T-helper 2 cell treated with Interferon-gamma antibody and Interleukin-4, amounts not matched to agents 100 ng/mL and 5 ng/mL, for 36 hours (primary cell): ENCODE results near the gene IL20. TPM values are rescaled to one million over a fixed set of nuclear protein-coding genes. Genes with fewer than 3 reads are reported as not detected.

ENCODE experiments used
- intact Hi-C: fragments of 100-400 bp; cut with micrococcal nuclease; formaldehyde crosslinking; loops from one replicate; pipeline ENCODE4 v1.15.1; 2023
- total RNA-seq: library from RNA; stranded (reverse); gene quantifications from 2 replicates; pipeline ENCODE4 v1.2.3, GENCODE V29; 2022

The IL20 gene
- total RNA-seq, 1 donor from 2014 or later = not detected

DNA sequence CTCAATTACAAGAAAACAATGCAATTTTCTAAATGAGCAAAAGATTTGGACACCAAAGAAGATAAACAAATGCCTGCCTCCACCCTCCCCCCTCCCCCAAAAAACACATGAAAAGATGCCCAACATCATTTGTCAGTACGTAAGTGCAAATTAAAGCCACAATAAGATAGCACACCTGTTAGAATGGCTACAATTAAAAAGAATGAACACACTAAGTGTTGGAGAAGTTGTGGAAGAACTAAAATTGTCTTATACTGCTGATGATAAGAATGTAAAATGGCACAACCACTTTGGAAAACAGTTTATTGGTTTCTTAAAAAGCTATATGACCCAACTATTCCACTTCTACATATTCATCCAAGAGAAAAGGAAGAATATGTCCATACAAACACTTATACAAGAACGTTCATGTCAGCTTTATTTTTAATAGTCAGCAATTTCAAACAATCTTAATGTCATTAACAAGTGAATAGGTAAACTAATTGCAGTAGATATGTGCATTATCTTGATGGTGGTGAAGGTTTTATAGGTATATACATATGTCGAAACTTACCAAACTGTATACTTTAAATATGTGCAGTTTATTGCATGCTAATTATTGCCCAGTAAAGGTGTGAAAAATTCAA, 10.4 kb downstream of the IL20 start:
- intact Hi-C loops = no loop called here

DNA sequence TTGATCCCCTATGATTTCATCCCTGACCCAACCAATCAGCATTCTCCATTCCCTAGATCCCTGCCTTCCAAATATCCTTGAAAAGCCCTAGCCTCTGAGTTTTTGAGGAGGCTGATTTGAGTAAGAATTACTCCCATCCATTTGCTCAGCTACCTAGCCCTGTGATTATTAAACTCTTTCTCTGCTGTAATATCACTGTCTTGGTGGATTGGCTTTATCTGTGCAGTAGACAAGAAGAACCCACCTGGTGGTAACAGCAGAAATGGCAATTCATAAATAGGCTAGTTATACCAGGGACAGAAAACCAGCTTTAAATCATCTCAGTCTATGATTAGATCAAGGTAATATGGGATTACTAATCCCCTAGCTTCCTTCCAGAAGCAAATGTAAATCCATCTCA, 13.0 kb downstream of the IL20 start:
- intact Hi-C loops = no loop called here

DNA sequence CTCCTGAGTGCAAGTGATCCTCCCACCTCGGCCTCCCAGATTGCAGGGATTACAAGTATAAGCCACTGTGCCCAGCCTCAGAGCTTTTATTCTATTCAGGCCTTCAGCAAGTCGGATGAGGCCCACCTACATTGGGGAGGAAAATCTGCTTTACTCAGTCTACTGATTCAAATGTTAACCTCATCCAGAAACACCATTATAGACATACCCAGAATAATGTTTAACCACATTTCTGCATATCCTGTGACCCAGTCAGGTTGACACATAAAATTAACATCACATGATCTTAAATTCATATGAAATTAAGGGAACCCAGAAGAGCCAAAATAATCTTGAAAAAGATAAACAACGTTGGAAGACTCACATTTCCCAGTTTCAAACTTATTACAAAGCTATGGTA, 14.9 kb downstream of the IL20 start:
- intact Hi-C loops = no loop called here

DNA sequence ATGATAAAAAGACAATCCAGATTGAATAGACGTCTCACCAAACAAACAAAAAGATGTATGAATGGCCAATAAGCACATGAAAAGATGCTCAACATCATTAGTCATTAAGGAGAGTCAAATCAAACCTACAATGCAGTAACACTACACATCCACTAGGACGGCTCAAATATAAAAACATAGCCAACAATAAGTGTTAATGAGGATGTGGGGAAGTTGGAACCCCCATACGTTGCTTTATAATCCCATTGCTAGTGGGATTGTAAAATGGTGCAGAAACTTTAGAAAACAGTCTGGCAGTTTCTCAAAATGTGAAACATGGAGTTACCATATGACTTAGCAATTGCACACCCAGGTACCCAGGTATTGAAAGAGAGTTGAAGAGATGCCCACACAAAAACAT, 17.1 kb downstream of the IL20 start:
- intact Hi-C loops = no loop called here

DNA sequence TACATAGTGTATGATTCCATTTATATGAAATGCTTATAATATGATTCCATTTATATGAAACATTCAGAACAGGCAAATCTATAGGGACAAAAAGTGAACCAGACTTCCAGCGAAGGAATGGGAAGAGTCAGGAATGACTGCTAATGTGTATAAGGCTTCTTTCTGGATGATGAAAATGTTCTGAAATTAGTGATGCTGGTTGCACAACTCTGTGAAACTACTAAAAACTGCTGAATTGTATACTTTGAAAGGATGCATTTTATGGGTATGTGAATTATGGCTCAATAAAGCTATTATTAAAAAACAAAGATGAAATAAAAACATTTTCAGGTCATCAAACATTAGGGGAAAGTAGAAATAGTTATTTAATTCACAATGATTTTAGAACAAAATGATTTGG, 17.7 kb downstream of the IL20 start:
- intact Hi-C loops = no loop called here

DNA sequence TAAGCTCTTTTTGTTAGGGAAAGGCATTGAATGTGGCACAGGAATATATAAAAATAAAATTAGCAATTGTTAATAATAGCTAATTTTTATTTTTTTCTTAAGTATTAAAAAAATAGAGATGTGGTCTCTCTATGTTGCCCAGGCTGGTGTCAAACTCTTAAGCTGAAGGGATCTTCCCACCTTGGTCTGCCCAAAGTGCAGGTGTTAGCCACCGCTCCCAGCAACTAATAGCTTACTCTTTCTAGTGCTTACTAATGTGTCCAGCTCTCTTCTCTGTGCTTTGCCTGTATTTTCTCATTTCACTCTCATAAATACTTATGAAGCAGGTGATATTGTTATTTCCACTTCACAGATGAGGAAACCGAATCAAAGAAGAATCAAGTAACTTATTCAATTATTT, 18.5 kb downstream of the IL20 start:
- intact Hi-C loops = no loop called here

DNA sequence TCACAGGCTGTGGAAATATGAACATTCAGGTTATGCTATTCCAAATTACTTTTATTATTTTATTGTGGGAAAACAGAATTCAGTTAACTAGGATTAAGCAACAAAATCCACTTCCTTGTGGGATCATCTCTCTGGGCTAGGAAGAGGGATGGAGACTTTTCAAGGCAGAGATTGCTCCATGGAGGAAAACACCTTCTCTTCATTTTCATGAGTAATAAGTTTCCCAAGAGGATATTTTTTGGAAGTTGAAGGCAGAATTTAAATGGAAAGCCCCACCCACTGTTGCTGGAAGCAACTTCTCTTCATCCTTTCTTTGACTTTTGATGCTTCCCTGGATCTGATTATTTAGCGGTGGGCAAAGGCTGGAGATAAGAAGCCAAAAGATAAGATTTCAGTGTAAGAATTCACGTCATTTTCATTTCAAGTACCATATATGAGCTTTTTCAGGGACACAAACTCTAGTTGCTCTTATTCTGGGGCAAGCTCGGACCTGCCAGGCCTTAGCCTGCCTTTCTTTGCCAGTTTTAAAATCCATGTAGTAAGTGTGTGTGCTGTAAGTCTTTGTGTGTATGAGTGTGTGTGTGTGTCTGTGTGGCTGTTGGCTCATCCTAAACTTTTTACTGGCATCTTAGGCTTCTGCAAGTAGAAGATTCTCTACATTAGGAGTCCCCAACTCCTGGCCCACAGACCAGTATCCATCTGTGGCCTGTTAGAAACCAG, 20.1 kb downstream of the IL20 start:
- intact Hi-C loops = no loop called here

DNA sequence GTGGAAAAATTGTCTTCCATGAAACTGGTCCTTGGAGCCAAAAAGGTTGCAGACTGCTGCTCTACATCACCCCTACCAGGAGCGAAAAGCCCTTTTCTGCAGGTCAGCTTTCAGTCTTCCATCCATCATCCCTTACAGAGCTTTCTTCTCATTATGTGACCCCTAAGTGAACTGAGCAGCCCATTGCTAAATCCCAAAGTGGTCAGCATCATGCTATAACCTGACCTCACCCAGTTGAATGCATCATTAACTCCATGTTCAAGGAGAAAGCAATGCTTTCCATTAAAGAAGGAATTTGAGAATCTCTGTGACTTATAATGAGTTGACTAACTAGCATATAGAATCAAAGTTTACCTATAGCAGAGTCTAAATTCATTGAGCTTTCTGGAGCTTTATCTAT, 21.4 kb downstream of the IL20 start:
- intact Hi-C loops = no loop called here

DNA sequence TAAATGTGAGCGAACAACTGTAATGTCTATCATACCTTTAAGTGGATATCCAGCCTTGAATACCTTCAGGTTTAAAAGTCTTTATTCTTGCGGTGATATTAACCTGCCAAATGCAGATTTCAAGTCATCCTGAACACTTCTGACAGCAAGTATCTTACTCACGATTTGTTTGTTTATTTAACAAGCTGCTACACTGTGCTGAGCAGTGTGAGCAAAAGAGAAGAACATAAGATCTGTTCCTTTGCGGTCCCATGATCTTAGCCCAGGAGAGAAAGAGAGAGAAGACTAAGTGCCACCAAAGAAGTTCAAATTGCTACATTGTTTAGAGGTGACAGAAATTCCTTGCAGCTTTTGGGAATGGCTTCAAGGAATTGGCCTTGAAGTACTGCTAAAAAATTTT, 22.3 kb downstream of the IL20 start:
- intact Hi-C loops = no loop called here

DNA sequence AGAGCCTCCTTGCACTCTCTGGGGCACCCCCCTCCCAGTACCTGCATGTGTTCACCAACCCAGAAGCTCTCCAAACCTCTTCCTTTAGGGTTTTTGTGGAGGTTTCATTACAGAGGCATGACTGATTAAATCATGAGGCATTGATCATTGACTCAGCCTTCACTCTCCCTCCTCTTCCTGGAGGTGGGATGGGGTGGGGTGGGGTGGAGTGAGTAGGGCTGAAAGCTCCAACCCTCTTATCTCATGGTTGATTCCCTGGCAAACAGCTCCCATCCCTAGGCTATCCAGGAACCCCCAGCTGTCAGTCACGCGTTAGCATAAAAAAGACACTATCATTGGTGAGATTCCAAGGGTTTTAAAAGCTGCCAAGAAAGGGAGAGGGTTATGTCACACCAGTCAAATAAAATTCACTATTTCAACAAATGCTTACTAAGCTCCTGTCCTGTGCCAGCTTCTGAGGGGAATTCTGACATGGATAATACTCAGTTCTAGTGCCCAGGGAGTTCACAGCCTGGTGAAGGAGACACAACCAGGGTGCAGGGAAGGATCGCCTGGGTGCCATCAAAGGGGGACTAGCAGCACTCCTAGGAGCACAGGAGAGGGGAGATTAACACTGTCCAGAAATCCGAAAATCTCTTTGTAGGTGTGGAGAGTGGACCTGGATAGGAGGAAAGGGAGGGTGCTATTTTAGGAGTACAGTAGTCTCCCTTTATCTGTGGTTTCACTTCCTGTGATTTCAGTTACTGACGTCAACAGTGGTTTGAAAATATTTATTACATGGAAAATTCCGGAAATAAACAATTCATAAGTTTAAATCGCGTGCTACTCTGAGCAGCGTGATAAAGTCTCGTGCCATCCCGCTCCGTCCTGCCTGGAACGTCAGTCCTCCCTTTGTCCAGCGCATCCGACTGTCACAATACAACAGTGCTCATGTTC, 25.0 kb downstream of the IL20 start:
- intact Hi-C loops = no loop called here

DNA sequence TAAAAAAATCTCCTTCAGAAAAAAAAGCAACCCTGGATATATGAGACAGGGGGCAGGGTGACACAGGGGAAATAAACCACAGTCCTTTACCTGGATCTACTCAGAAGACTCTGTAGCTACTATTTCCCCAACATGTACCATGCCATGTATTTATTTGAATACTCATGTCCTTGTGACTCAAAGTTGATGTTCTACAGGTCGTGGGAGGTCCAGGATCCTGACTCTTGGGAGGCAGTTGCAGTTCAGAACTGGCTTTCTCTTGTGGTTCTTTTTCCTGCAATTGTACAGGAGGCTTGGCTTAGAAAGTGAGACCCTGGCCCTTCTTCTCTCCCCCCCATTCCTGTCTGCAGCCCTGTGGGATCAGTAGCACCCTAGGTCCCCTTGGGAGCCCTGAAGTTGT, 26.0 kb downstream of the IL20 start:
- intact Hi-C loops = no loop called here

DNA sequence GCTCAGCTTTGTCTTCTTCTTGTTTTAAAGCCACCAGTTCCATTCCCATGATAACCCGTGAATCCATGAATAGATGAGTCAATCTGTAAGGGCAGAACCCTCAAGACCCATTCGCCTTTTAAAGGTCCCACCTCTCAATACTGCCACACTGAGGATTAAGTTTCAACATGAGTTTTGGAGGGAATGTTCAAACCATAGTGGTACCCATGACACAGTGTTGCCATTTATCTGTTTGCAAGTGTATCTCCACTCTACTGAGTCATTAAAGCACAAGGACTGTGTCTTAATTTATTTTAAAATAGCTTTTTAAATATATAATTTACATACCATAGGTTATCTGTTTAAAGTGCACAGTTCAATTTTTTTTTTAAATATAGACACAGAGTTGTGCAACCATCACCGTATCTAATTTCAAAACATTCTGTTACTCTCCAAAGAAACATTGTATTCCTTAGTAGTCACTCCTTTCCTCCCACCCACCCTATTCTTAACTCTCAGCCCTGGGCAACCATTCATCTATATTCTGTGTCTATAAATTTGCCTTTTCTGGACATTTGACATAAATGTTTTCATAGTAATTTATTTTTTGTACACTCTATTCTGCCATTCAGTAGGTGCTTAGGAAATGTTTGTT, 27.0 kb downstream of the IL20 start:
- intact Hi-C loops = no loop called here

DNA sequence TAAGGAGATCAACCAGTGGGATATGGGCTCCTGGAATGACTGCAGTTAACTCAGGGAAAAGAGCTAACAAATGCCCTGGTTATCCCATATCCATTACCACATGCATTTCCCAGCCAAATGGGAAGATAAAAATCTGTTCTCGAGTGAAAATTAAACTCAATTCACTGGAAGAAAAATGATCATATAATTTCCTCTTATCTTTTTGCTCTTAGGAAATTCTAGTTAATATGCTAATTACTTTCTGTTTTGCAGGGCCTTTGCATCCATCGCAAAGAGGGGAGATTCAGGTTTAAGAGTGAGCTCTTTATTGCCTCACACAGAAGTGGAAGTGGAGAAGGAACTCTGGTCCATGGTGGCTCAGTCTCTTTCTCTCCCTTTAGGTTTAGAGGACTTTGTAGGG, 28.0 kb downstream of the IL20 start:
- intact Hi-C loops = no loop called here

DNA sequence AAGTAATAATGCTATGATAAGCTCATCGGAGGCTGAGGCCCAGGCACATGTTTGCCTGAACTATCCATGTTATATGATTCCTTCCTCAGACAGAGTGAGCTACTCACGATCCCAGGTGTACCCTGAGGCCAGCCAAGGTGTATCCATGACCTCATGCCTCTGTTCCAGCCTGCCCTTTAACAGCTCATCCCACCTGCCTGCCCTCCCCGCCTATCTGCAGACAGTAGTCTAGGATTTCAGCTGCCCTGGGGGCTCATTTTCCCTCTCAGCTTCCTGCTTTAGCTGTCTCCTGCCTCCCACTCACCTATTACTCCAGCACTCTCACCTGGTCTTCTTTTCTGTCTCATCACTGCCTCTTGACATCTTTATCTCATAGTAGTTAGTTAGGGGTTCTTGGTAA, 29.9 kb downstream of the IL20 start:
- intact Hi-C loops = no loop called here

DNA sequence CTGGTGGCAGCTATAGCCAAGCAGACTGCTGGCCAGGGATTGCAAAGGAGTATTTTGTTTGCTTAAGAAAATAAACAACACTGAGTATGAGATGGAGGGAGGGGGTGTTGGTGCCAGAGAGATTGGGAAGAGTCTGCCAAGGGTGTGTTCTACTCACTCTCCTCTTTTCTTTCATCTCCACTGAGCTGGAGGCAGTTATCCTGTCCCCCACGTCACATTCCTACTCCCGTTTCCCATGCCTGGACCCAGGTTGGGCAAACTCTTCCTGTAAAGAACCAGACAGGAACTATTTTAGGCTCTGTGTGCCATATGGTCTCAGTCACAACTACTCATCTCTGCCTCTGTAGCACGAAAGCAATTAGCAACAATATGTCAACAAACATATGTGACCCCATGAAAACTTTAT, 30.4 kb downstream of the IL20 start:
- intact Hi-C loops = no loop called here

DNA sequence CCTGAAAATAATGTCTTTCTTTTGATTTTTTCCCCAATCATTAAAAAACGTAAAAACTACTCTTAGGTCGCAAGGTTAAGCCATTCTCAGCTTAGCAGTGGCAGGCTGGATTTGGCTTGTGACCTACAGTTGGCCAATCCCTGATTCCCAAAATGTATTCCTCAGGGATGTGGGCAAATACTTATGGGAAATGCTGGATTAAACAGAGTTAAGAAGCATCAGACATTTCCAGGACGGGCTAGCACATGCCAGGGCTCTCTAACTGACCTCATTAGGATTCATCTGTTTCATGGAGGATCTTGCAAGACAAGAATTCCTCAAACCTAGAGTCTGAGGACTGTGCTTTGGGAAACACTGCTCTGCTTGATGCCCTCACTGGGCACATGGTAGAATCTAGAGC, 30.8 kb downstream of the IL20 start:
- intact Hi-C loops = no loop called here

DNA sequence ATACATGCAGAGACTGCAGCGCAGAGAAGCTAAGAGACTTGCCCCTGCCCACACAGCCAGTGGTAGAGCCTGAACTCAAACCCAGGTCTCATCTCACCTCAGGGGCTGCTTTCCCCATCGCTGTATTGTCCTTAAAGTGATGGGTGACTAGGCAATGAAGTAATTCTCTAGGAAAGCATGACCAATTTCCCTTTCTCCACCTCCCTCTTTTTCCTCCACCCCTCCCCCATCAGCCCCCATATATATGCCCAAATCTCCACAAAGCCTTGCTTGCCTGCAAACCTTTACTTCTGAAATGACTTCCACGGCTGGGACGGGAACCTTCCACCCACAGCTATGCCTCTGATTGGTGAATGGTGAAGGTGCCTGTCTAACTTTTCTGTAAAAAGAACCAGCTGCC, 31.8 kb downstream of the IL20 start, which contains the start of gene IL24:
IL24 (plus strand) TSS at position 269 of the 400 bp plus-strand sequence. CDS start 390 bp downstream, outside the sequence.
- intact Hi-C loops = no loop called here

DNA sequence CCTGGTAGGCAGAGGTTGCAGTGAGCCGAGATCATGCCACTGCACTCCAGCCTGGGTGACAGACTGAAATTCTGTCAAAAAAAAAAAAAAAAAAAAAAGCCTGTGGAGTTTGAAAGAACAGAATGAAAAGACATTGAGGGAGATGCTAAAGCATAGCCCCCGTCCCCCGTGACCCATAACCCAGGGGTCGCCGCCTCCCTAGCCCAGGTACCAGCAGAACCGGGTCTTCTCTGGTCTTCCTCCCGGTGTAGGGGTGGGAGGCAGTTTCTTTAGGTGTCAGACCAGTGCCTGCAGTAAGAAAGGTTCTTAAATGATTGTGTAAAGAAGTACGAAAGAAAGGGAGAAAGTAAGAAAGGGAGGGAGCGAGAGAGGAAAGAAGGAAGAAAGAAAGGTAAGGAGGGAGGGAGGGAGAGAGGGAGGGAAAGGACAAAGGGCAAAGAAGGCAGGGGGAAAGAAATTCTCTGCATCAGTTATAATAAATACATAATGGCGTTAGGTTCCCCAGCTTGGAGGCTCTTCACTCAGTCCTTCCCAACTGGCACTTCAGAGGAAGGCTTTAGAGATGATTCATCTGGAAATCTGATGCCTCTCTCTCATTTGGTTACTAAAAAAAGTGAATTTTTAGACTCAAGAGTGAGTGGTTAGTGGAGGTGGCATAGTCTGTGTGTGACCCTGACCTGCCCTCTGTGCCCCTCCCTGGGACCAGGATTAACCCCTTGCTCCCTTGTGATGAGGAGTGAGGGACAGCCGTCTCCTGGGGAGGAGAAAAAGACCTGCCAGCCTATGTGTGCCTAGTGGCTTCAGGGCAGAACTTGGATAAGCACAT, 32.9 kb downstream of the IL20 start:
- intact Hi-C loops = no loop called here

DNA sequence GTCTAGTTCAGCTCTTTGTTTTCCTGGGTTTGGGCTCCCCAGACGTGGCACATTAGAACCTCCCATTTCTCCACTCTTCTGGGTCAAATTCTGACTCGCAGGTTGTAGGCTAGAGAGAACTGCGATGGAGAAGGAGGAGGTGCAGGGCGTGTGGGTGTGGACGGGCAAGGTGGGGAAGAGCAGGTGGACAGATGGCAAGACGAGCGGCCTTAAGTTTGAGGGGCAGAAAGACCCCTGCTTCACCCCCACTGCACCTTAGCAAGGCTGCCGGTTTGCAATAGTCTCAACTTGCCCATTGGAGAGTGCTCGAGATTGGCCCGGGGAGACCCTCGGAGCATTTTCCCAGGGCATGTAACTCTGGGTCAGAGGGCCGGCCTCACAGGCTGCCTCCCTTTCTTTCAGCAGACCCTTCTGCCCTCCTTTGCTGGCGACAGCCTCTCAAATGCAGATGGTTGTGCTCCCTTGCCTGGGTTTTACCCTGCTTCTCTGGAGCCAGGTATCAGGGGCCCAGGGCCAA, 33.5 kb downstream of the IL20 start:
- intact Hi-C loops = no loop called here

DNA sequence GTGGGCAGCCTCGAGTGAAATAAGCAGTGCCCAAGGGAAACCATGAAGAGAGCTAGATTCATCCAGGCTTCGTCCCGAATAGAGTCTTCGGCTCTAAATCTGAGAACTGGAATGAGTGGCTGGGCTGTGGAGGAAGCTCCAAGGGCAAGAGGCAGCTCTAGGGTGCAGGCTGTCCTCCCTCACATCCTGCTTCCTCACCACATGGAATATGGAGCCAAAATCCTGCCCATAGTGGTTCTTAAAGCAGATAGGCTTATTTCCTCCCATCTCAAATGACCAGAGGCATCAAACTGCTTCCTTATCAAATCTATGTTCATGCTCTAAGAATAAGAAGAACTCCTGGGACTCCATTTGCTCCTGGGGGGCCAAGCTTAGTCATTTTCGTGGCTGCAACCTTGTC, 34.3 kb downstream of the IL20 start:
- intact Hi-C loops = no loop called here

DNA sequence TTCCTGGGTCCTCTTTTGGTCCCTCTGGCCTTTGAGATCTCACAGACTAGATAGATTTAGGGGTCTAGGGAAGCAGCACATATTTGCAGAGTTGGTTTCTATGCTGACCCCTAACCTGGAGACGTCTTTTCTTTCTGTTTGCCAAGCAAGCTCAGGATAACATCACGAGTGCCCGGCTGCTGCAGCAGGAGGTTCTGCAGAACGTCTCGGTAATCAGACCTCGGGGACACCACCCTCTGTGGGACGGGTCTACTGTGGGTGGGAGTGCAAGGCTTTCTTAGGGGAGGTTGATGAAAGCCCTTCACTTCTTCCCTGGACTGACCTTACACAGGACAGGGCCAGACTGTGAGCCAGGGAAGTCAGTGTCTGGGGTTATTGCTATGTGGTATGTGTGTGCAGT, 34.7 kb downstream of the IL20 start:
- intact Hi-C loops = no loop called here
